Osteoblast (primary cell): ENCODE data around the gene UPF2. TPM values are rescaled to one million over a fixed set of nuclear protein-coding genes. Genes with fewer than 3 reads are reported as not detected.
A peak's percentile ranks its signal among the peaks of the same experiment; 100 is the strongest.

Source experiments
- DNase-seq: peaks from one replicate; pipeline ENCODE4 v3.0.0; 2011; ENCODE audit warnings: low spot score, mixed read lengths; ENCODE audit not compliant: insufficient read length; ENCODE audit errors: missing footprints
- H2AFZ ChIP-seq: 2 replicates; pipeline ENCODE4 v1.6.0; 2011; ENCODE audit warnings: mild to moderate bottlenecking, low read length
- H3K27ac ChIP-seq: 2 replicates; pipeline ENCODE4 v1.5.1; 2011; ENCODE audit warnings: mild to moderate bottlenecking, low read depth, low read length, moderate library complexity
- H3K27me3 ChIP-seq: 2 replicates; pipeline ENCODE4 v1.6.0; 2012; ENCODE audit warnings: mild to moderate bottlenecking, control low read depth, inconsistent platforms, low read length, moderate library complexity; ENCODE audit not compliant: insufficient read depth
- H3K36me3 ChIP-seq: 2 replicates; pipeline ENCODE4 v1.5.1; 2011; ENCODE audit warnings: mild to moderate bottlenecking, low read length, control low read depth, moderate library complexity; ENCODE audit not compliant: insufficient read depth
- H3K4me1 ChIP-seq: 2 replicates; pipeline ENCODE4 v1.5.1; 2011; ENCODE audit warnings: mild to moderate bottlenecking, low read length, control low read depth, moderate library complexity; ENCODE audit not compliant: insufficient read depth
- H3K4me2 ChIP-seq: 2 replicates; pipeline ENCODE4 v1.6.0; 2011; ENCODE audit warnings: mild to moderate bottlenecking, low read length; ENCODE audit not compliant: insufficient read depth
- H3K4me3 ChIP-seq: fragments of 200-600 bp; sonication (generic); 3 replicates; pipeline ENCODE4 v1.5.1; 2012; ENCODE audit warnings: mild to moderate bottlenecking, low read length, inconsistent platforms; ENCODE audit not compliant: insufficient read depth
- H3K79me2 ChIP-seq: 2 replicates; pipeline ENCODE4 v1.6.0; 2012; ENCODE audit warnings: mild to moderate bottlenecking, low read length, control low read depth, inconsistent platforms; ENCODE audit not compliant: insufficient read depth
- H3K9me3 ChIP-seq: 2 replicates; pipeline ENCODE4 v1.5.1; 2011; ENCODE audit warnings: low read depth, low read length, control low read depth
- H4K20me1 ChIP-seq: 2 replicates; pipeline ENCODE4 v1.6.0; 2012; ENCODE audit warnings: mild to moderate bottlenecking, low read length, control low read depth; ENCODE audit not compliant: insufficient read depth
- CTCF ChIP-seq: IDR thresholded peaks from 2 replicates; pipeline ENCODE4 v1.5.1; 2011; ENCODE audit warnings: mild to moderate bottlenecking, low read depth, low read length, moderate library complexity; ENCODE audit errors: extremely low read depth
- total RNA-seq: library from RNA; depleted of rRNA; stranded (reverse); fragments of >200 nt; gene quantifications from 2 replicates; pipeline ENCODE4 v1.2.3, GENCODE V29; 2012

Gene UPF2
- total RNA-seq, 1 donor, result 15.9 TPM

GRCh38 chr10:11887381-11888227, 155.0 kb downstream of the UPF2 start:
- no peak for TF ChIP-seq CTCF
- Histone ChIP-seq H3K4me3 (no peak overlapping the region), H3K4me2 (no peak overlapping the region), H4K20me1 (no peaks in the 10 kb centered on the region), H3K9me3 (no peaks in the 10 kb centered on the region), H3K4me1 (no peaks in the 10 kb centered on the region), H3K27ac (no peak overlapping the region), H2AFZ (no peak overlapping the region), H3K79me2 (no peaks in the 10 kb centered on the region), H3K36me3 (no peaks in the 10 kb centered on the region), H3K27me3 (no peaks in the 10 kb centered on the region)
- peak; percentile 64 for DNase-seq

- Histone ChIP-seq H3K36me3 (no peaks in the 10 kb centered on the region), H3K4me2 (no peak overlapping the region), H3K27ac (no peak overlapping the region), H3K27me3 (no peaks in the 10 kb centered on the region), H4K20me1 (no peaks in the 10 kb centered on the region), H3K4me1 (no peaks in the 10 kb centered on the region), H2AFZ (no peak overlapping the region), H3K9me3 (no peaks in the 10 kb centered on the region), H3K4me3 (no peak overlapping the region), H3K79me2 (no peaks in the 10 kb centered on the region)
- peak; percentile 58 for DNase-seq
- no peak for TF ChIP-seq CTCF
These were observed 155.8 kb downstream of the UPF2 start for GRCh38 chr10:11886851-11887250.

GRCh38 chr10:11886138-11886474, 156.5 kb downstream of the UPF2 start:
- no peaks in the 10 kb centered on the region for H3K36me3 ChIP-seq
- H3K27me3 ChIP-seq, result no peaks in the 10 kb centered on the region
- H3K4me1 ChIP-seq, result no peaks in the 10 kb centered on the region
- no peak overlapping the region for H2AFZ ChIP-seq
- H3K27ac ChIP-seq, result no peak overlapping the region
- no peaks in the 10 kb centered on the region for H4K20me1 ChIP-seq
- H3K79me2 ChIP-seq, result no peaks in the 10 kb centered on the region
- no peak for DNase-seq
- no peaks in the 10 kb centered on the region for H3K9me3 ChIP-seq
- H3K4me3 ChIP-seq, result no peak overlapping the region
- no peak overlapping the region for H3K4me2 ChIP-seq
- no peak for TF ChIP-seq CTCF

- Histone ChIP-seq H4K20me1 (no peaks in the 10 kb centered on the region), H3K27ac (no peak overlapping the region), H2AFZ (no peak overlapping the region), H3K4me1 (no peaks in the 10 kb centered on the region), H3K79me2 (no peaks in the 10 kb centered on the region), H3K9me3 (no peaks in the 10 kb centered on the region), H3K36me3 (no peaks in the 10 kb centered on the region), H3K27me3 (no peaks in the 10 kb centered on the region), H3K4me3 (no peak overlapping the region), H3K4me2 (no peak overlapping the region)
- no peak for TF ChIP-seq CTCF
- DNase-seq, result peak; percentile 80
These were observed 157.0 kb downstream of the UPF2 start for GRCh38 chr10:11885437-11886137.
